NB4 (cell line): Measurements from ENCODE around the gene SPATA31D3.

ENCODE experiments used
- DNase-seq: peaks from one replicate; pipeline ENCODE4 v3.0.0; 2010; ENCODE audit warnings: low read depth
- H3K4me3 ChIP-seq: one replicate; pipeline ENCODE4 v1.5.1; 2011; ENCODE audit warnings: mild to moderate bottlenecking, low read depth, low read length, moderate library complexity
- MYC ChIP-seq: IDR thresholded peaks from 2 replicates; pipeline ENCODE4 v1.6.1; 2011; ENCODE audit warnings: low read depth, low read length
- POLR2A ChIP-seq: IDR thresholded peaks from 2 replicates; pipeline ENCODE4 v1.6.1; 2011; ENCODE audit warnings: mild to moderate bottlenecking; ENCODE audit not compliant: insufficient read length; ENCODE audit errors: extremely low read depth
- TF ChIP-seq, protein P1 (sequence below): IDR thresholded peaks from 2 replicates; pipeline ENCODE4 v1.6.1; 2011; ENCODE audit warnings: low read depth, low read length
- TF ChIP-seq, protein P2 (sequence below): IDR thresholded peaks from one replicate; pipeline ENCODE4 v1.5.1; 2012; ENCODE audit warnings: low read depth, low read length

SPATA31D3 gene

DNA sequence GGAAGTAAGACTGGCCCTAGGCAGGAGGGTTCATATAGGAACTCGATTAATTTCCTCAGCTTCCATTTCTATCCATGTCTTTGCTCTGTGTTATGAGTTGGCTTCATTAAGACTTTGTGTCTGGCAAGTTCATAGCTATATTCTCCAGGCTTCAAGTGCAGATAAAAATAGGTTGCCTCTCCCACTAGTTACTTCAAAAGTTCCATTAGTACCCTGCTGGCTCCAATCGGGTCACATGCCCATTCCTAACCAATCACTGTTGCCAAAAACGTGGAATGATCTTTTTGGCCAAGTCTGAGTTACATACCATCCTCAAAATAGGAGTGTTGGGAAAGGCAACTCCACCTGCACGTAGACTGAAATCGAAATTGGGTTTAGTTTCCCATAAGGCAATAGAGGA is 31.5 kb downstream of the SPATA31D3 start:
- no peak for TF ChIP-seq MYC
- TF ChIP-seq, protein P1, sequence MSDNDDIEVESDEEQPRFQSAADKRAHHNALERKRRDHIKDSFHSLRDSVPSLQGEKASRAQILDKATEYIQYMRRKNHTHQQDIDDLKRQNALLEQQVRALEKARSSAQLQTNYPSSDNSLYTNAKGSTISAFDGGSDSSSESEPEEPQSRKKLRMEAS, result no peak
- no peak for TF ChIP-seq POLR2A
- TF ChIP-seq, protein P2, sequence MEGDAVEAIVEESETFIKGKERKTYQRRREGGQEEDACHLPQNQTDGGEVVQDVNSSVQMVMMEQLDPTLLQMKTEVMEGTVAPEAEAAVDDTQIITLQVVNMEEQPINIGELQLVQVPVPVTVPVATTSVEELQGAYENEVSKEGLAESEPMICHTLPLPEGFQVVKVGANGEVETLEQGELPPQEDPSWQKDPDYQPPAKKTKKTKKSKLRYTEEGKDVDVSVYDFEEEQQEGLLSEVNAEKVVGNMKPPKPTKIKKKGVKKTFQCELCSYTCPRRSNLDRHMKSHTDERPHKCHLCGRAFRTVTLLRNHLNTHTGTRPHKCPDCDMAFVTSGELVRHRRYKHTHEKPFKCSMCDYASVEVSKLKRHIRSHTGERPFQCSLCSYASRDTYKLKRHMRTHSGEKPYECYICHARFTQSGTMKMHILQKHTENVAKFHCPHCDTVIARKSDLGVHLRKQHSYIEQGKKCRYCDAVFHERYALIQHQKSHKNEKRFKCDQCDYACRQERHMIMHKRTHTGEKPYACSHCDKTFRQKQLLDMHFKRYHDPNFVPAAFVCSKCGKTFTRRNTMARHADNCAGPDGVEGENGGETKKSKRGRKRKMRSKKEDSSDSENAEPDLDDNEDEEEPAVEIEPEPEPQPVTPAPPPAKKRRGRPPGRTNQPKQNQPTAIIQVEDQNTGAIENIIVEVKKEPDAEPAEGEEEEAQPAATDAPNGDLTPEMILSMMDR, result no peak
- H3K4me3 ChIP-seq, result no peak overlapping the region
- no peak for DNase-seq

DNA sequence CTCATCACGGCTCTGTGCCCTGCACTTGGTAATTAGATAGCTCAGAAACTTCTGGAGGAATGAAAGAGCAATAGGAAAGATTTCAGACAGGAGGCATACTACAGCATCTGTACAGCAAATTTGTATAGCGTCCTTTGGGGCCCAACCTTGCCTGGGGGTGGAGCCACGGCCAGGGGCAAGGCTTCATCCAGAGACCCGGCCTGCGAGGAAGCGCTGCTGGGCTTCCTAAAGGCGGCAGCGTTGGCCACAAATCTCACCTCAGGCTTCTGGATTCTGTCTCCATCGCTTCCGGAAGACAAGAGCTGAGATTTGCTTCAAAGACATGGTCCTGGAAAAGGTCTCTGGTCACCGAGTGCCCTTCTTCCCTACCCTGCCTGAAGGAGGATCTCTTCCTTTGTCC is 33.1 kb downstream of the SPATA31D3 start:
- TF ChIP-seq POLR2A (no peak), MYC (no peak)
- TF ChIP-seq, protein P1, result no peak
- TF ChIP-seq, protein P2, result no peak
- DNase-seq, result no peak
- H3K4me3 ChIP-seq, result no peak overlapping the region

GRCh38 chr9:81979196-81979595 is 35.9 kb downstream of the SPATA31D3 start:
- DNase-seq, result no peak
- H3K4me3 ChIP-seq, result no peak overlapping the region
- TF ChIP-seq, protein P1, result no peak
- TF ChIP-seq POLR2A (no peak), MYC (no peak)
- TF ChIP-seq, protein P2, result no peak

GRCh38 chr9:81980568-81980967 is 37.3 kb downstream of the SPATA31D3 start:
- no peak for DNase-seq
- TF ChIP-seq, protein P2, result no peak
- no peak for TF ChIP-seq POLR2A
- TF ChIP-seq, protein P1, result no peak
- no peak for TF ChIP-seq MYC
- no peak overlapping the region for H3K4me3 ChIP-seq

DNA sequence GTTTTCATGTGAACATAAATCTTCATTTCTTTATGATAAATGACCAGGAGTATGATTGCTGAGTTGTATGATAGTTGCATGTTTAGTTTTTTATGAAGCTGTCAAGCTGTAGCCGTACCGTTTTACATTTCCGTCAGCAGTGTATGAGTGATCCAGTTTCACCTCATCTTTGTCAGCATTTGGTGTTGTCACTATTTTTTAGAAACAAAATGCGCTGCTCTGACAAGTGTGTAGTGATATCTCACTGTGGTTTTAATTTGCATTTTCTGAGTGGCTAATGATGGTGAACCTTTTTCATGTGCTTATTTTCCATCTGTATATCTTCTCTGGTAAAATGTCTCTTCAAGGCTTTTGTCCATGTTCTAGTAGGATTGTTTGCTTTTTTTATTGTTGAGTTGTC is 38.6 kb downstream of the SPATA31D3 start:
- TF ChIP-seq, protein P1, result no peak
- TF ChIP-seq MYC (no peak), POLR2A (no peak)
- TF ChIP-seq, protein P2, result no peak
- no peak for DNase-seq
- H3K4me3 ChIP-seq, result no peak overlapping the region

DNA sequence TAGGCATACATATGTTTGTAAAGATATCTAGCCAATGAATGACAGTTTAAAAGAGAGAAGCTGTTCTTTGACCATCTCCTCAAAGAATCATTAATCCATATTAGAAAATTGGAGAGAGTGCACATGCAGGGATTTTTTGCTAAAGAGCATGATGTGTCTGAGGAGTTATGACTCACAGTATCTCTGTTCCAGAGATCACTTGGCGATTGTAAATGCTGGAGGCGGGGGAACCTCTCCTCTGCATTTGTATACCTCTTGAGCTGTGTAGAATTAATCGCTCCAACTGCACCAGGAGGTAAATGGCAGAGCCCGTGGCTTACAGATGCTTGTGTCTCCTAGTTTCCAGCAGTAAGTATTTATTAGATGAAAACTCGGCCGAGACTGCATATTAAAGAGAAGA is 41.6 kb downstream of the SPATA31D3 start:
- H3K4me3 ChIP-seq, result no peak overlapping the region
- DNase-seq, result no peak
- TF ChIP-seq POLR2A, result no peak
